ENCODE measurements around the gene TAS2R39. TPM values are rescaled to one million over a fixed set of nuclear protein-coding genes. Genes with fewer than 3 reads are reported as not detected.

TAS2R39 gene
- polyA plus RNA-seq, 1 of the 3 experiments (the other 2 are of a cell fraction), result not detected

DNA sequence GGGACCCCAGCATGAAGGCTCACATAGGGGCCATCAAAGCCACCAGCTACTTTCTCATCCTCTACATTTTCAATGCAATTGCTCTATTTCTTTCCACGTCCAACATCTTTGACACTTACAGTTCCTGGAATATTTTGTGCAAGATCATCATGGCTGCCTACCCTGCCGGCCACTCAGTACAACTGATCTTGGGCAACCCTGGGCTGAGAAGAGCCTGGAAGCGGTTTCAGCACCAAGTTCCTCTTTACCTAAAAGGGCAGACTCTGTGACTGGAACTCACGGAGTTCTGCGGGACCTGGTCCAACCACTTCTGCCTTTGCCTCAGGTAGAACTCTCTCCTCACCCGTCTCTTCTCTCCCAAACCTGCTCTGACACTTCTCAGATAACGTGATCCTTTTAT lies 39.6 kb downstream of the TAS2R39 start:
- ChIA-PET CTCF (interaction anchor here (1.9 to 11.5 kb wide), 4 partner anchors 8 to 215 kb away, joined by 4 to 450 read pairs (median 28); no protein-coding TSS in a partner anchor), POLR2A (no interaction called here)
- TF ChIP-seq, protein P1, sequence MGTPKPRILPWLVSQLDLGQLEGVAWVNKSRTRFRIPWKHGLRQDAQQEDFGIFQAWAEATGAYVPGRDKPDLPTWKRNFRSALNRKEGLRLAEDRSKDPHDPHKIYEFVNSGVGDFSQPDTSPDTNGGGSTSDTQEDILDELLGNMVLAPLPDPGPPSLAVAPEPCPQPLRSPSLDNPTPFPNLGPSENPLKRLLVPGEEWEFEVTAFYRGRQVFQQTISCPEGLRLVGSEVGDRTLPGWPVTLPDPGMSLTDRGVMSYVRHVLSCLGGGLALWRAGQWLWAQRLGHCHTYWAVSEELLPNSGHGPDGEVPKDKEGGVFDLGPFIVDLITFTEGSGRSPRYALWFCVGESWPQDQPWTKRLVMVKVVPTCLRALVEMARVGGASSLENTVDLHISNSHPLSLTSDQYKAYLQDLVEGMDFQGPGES (IDR thresholded peaks at IDR 0.05; ENCODE audit: low read depth, low read length), result no peak
- TF ChIP-seq CHD2 (IDR thresholded peaks at IDR 0.05; ENCODE audit: low read length, partially characterized antibody) (no peak), TCF12 (IDR thresholded peaks at IDR 0.05) (no peak), GABPA (IDR thresholded peaks at IDR 0.05; ENCODE audit: low read depth) (no peak), RAD21 (IDR thresholded peaks at IDR 0.05; ENCODE audit: low read length) (no peak), FOXM1 (IDR thresholded peaks at IDR 0.05; ENCODE audit: low read depth) (no peak), NRF1 (IDR thresholded peaks at IDR 0.05; ENCODE audit: low read depth, low read length) (no peak), TEAD4 (IDR thresholded peaks at IDR 0.05; ENCODE audit: borderline replicate concordance, insufficient read depth) (no peak), FOXJ3 (CRISPR knock-in tag; IDR thresholded peaks at IDR 0.05) (no peak), EZH2phosphoT487 (IDR thresholded peaks at IDR 0.05; ENCODE audit: borderline replicate concordance, low read depth) (no peak)
- TF ChIP-seq, protein P2, sequence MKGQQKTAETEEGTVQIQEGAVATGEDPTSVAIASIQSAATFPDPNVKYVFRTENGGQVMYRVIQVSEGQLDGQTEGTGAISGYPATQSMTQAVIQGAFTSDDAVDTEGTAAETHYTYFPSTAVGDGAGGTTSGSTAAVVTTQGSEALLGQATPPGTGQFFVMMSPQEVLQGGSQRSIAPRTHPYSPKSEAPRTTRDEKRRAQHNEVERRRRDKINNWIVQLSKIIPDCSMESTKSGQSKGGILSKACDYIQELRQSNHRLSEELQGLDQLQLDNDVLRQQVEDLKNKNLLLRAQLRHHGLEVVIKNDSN (IDR thresholded peaks at IDR 0.05; ENCODE audit: borderline replicate concordance, low read depth), result no peak
- Histone ChIP-seq H2AFZ (ENCODE audit: low read depth) (no peak overlapping the region), H3K4me2 (no peak overlapping the region), H3K27ac (ENCODE audit: low read depth in 2 of 2, low read length in 1 of 2) (no peak overlapping the region), H3K27me3 (ENCODE audit: insufficient read depth) (peaks cover 40% of the 10 kb centered on the region; the same call in 1 of the 2 replicates), H4K20me1 (ENCODE audit: insufficient read depth) (no peaks in the 10 kb centered on the region), H3K4me3 (ENCODE audit: low read depth in 2 of 2, low read length in 1 of 2) (no peak overlapping the region), H3K9ac (no peak overlapping the region), H3K9me3 (no peaks in the 10 kb centered on the region), H3K4me1 (ENCODE audit: control insufficient read depth in 1 of 2, insufficient read depth in 2 of 2, low read depth in 1 of 2, low read length in 1 of 2) (no peaks in the 10 kb centered on the region), H3K79me2 (ENCODE audit: insufficient read depth) (no peaks in the 10 kb centered on the region), H3K9me2 (no peaks in the 10 kb centered on the region), H3F3A (replicated peaks; ENCODE audit: insufficient read depth) (no peaks in the 10 kb centered on the region), H3K36me3 (replicated peaks in 1 of 2; ENCODE audit: control insufficient read depth in 1 of 2, insufficient read depth in 2 of 2, low read length in 1 of 2) (no peaks in the 10 kb centered on the region)
- WGBS (ENCODE audit: low lambda C conversion rate), result 32% methylated on average over 7 of the region's 7 CpGs
- DNase-seq, result no peak

DNA sequence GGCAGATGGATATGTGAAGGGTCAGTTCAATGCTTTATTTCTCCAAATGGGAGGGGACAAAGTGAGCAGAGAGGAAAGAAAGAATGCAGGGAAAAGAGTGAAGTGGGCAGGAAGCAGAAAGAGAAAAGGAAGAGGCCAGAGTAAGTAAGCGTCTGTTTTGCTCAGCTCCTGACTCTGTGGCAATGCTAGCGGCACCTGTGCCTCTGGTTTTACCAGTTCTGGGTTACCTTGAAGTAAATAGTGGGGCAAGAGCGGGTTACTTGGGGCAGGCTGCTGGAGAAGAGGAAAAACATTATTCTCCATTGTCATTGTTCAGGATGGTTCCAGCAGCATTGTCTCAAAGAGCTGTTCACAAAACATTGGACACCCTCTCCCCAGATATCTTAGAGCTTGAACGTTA lies 40.6 kb downstream of the TAS2R39 start:
- H3K4me2 ChIP-seq, result no peak overlapping the region
- CTCF ChIA-PET, result interaction anchor here (1.1 to 11.5 kb wide), 5 partner anchors 9 to 216 kb away, joined by 3 to 450 read pairs (median 4); no protein-coding TSS in a partner anchor
- H4K20me1 ChIP-seq (ENCODE audit: insufficient read depth), result no peaks in the 10 kb centered on the region
- H3K4me1 ChIP-seq (ENCODE audit: control insufficient read depth in 1 of 2, insufficient read depth in 2 of 2, low read depth in 1 of 2, low read length in 1 of 2), result no peaks in the 10 kb centered on the region
- TF ChIP-seq NFIC (IDR thresholded peaks at IDR 0.05; ENCODE audit: borderline replicate concordance) (no peak), FOXJ3 (CRISPR knock-in tag; IDR thresholded peaks at IDR 0.05) (no peak), FOXM1 (IDR thresholded peaks at IDR 0.05; ENCODE audit: low read depth) (no peak), JUND (IDR thresholded peaks at IDR 0.05) (no peak), EP300 (IDR thresholded peaks at IDR 0.05; ENCODE audit: borderline replicate concordance in 1 of 2, low read depth in 1 of 2, low read length in 1 of 2) (no peak), RCOR1 (IDR thresholded peaks at IDR 0.05; ENCODE audit: low read length) (no peak), RAD21 (IDR thresholded peaks at IDR 0.05; ENCODE audit: low read length) (no peak), EZH2phosphoT487 (IDR thresholded peaks at IDR 0.05; ENCODE audit: borderline replicate concordance, low read depth) (no peak), TCF12 (IDR thresholded peaks at IDR 0.05) (no peak), FOSL2 (IDR thresholded peaks at IDR 0.05; ENCODE audit: borderline replicate concordance, low read depth) (no peak), GATA2 (CRISPR knock-in tag; IDR thresholded peaks at IDR 0.05) (no peak), CHD2 (IDR thresholded peaks at IDR 0.05; ENCODE audit: low read length, partially characterized antibody) (no peak), SIN3A (IDR thresholded peaks at IDR 0.05; ENCODE audit: borderline replicate concordance, low read depth, low read length) (no peak), MXI1 (IDR thresholded peaks at IDR 0.05; ENCODE audit: low read depth, low read length) (no peak), TEAD4 (IDR thresholded peaks at IDR 0.05; ENCODE audit: borderline replicate concordance, insufficient read depth) (no peak)
- TF ChIP-seq, protein P3, sequence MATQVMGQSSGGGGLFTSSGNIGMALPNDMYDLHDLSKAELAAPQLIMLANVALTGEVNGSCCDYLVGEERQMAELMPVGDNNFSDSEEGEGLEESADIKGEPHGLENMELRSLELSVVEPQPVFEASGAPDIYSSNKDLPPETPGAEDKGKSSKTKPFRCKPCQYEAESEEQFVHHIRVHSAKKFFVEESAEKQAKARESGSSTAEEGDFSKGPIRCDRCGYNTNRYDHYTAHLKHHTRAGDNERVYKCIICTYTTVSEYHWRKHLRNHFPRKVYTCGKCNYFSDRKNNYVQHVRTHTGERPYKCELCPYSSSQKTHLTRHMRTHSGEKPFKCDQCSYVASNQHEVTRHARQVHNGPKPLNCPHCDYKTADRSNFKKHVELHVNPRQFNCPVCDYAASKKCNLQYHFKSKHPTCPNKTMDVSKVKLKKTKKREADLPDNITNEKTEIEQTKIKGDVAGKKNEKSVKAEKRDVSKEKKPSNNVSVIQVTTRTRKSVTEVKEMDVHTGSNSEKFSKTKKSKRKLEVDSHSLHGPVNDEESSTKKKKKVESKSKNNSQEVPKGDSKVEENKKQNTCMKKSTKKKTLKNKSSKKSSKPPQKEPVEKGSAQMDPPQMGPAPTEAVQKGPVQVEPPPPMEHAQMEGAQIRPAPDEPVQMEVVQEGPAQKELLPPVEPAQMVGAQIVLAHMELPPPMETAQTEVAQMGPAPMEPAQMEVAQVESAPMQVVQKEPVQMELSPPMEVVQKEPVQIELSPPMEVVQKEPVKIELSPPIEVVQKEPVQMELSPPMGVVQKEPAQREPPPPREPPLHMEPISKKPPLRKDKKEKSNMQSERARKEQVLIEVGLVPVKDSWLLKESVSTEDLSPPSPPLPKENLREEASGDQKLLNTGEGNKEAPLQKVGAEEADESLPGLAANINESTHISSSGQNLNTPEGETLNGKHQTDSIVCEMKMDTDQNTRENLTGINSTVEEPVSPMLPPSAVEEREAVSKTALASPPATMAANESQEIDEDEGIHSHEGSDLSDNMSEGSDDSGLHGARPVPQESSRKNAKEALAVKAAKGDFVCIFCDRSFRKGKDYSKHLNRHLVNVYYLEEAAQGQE (IDR thresholded peaks at IDR 0.05; ENCODE audit: low read depth, low read length), result no peak
- TF ChIP-seq, protein P4, sequence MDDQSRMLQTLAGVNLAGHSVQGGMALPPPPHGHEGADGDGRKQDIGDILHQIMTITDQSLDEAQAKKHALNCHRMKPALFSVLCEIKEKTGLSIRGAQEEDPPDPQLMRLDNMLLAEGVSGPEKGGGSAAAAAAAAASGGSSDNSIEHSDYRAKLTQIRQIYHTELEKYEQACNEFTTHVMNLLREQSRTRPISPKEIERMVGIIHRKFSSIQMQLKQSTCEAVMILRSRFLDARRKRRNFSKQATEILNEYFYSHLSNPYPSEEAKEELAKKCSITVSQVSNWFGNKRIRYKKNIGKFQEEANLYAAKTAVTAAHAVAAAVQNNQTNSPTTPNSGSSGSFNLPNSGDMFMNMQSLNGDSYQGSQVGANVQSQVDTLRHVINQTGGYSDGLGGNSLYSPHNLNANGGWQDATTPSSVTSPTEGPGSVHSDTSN (IDR thresholded peaks at IDR 0.05), result no peak
- H3K9ac ChIP-seq, result no peak overlapping the region
- no peak overlapping the region for H3K27ac ChIP-seq (ENCODE audit: low read depth in 2 of 2, low read length in 1 of 2)
- POLR2A ChIA-PET, result no interaction called here
- H3F3A ChIP-seq (replicated peaks; ENCODE audit: insufficient read depth), result no peaks in the 10 kb centered on the region
- H3K9me2 ChIP-seq, result no peaks in the 10 kb centered on the region
- H3K79me2 ChIP-seq (ENCODE audit: insufficient read depth), result no peaks in the 10 kb centered on the region
- 34% methylated on average over 4 of the region's 4 CpGs for WGBS (ENCODE audit: low lambda C conversion rate)
- H3K27me3 ChIP-seq (ENCODE audit: insufficient read depth), result peaks cover 40% of the 10 kb centered on the region; the same call in 1 of the 2 replicates
- no peaks in the 10 kb centered on the region for H3K36me3 ChIP-seq (replicated peaks in 1 of 2; ENCODE audit: control insufficient read depth in 1 of 2, insufficient read depth in 2 of 2, low read length in 1 of 2)
- no peak for DNase-seq
- no peaks in the 10 kb centered on the region for H3K9me3 ChIP-seq
- H2AFZ ChIP-seq (ENCODE audit: low read depth), result no peak overlapping the region
- no peak overlapping the region for H3K4me3 ChIP-seq (ENCODE audit: low read depth in 2 of 2, low read length in 1 of 2)

Measured in SK-N-SH (cell line).